ENCODE results near the gene PLA2G3.

PLA2G3 gene

GRCh38 chr22:31085928-31086327, 54.4 kb downstream of the PLA2G3 start:
- DNase-seq = no peak

GRCh38 chr22:31085493-31085824, 54.8 kb downstream of the PLA2G3 start:
- no peak for DNase-seq

- DNase-seq = peak; percentile 95
Measured at GRCh38 chr22:31084811-31085492, 55.4 kb downstream of the PLA2G3 start.

Data from activated CD8-positive, alpha-beta memory T cell treated with anti-CD3 and anti-CD28 coated beads for 24 hours (primary cell).